Endothelial cell of umbilical vein (primary cell): ENCODE results near the gene C9orf152. TPM values are rescaled to one million over a fixed set of nuclear protein-coding genes. Genes with fewer than 3 reads are reported as not detected.

Source experiments
- BruUV-seq: library from RNA; stranded (reverse); fragments of 400-500 nt; replicated peaks from 2 replicates; lab custom pipeline; 2021; lab: Mats Ljungman, UMichigan
- CTCF ChIA-PET: fragments of 300-600, 350-600 bp; sonication (Branson Sonifier 250); formaldehyde crosslinking; loops from one replicate; lab custom pipeline; 2021; ENCODE audit warnings: antibody characterized with exemption, inconsistent platforms; lab: Charles Lee
- POLR2A ChIA-PET: fragments of 300-600, 350-600 bp; sonication (Branson Sonifier 250); formaldehyde crosslinking; loops from one replicate; lab custom pipeline; 2021; ENCODE audit warnings: antibody characterized with exemption, inconsistent platforms; lab: Charles Lee
- DNase-seq: peaks from one replicate; pipeline ENCODE4 v3.0.0-alpha.2; 2011; ENCODE audit warnings: low read depth, low spot score
- FAIRE-seq: peaks from 2 replicates; lab custom pipeline; 2011; peaks lifted over from hg19 to GRCh38; lab: Jason Lieb, UNC
- H2AFZ ChIP-seq: 2 replicates; pipeline ENCODE4 v1.6.0; 2012; ENCODE audit warnings: low read depth, low read length, control low read depth, inconsistent platforms
- H3K27ac ChIP-seq: 2 replicates; pipeline ENCODE4 v1.5.1; 2011; ENCODE audit warnings: low read depth, mild to moderate bottlenecking, control low read depth, low read length, moderate library complexity; ENCODE audit not compliant: insufficient read depth
- H3K27me3 ChIP-seq, 2 experiments: 2 replicates each; pipeline versions ENCODE4 v1.6.0 to v1.6.1; 2011; ENCODE audit warnings: low read length in 2 of 2, mixed read lengths in 1 of 2; ENCODE audit not compliant: control insufficient read depth in 2 of 2, insufficient read depth in 2 of 2
- H3K36me3 ChIP-seq, 2 experiments: 2 replicates in 1 of 2; 3 replicates in 1 of 2; pipeline ENCODE4 v1.5.1; 2011; ENCODE audit warnings: low read length in 2 of 2, mild to moderate bottlenecking in 1 of 2, moderate library complexity in 1 of 2; ENCODE audit not compliant: control insufficient read depth in 2 of 2, insufficient read depth in 2 of 2; ENCODE audit errors: extremely low read depth in 1 of 2
- H3K4me1 ChIP-seq: 3 replicates; pipeline ENCODE4 v1.5.1; 2011; ENCODE audit warnings: mild to moderate bottlenecking, low read length; ENCODE audit not compliant: control insufficient read depth, insufficient read depth; ENCODE audit errors: extremely low read depth
- H3K4me2 ChIP-seq: 2 replicates; pipeline ENCODE4 v1.6.1; 2011; ENCODE audit warnings: low read length, control low read depth, mixed read lengths; ENCODE audit not compliant: insufficient read depth
- H3K4me3 ChIP-seq, 3 experiments: fragments of 200-600 bp in 1 of 3; sonication (generic), shearing (Covaris generic) in 1 of 3; replicated peaks in 1 of 3; 2 replicates each; pipeline ENCODE4 v1.5.1; 2011 to 2016; ENCODE audit warnings: control low read depth in 3 of 3, low read length in 3 of 3, mild to moderate bottlenecking in 2 of 3, inconsistent platforms in 1 of 3, low read depth in 1 of 3, moderate library complexity in 1 of 3; ENCODE audit not compliant: insufficient read depth in 1 of 3
- H3K79me2 ChIP-seq: 2 replicates; pipeline ENCODE4 v1.6.0; 2012; ENCODE audit warnings: low read length, inconsistent platforms; ENCODE audit not compliant: control insufficient read depth, insufficient read depth
- H3K9ac ChIP-seq: replicated peaks from 2 replicates; pipeline ENCODE3; 2011; ENCODE audit warnings: low read length, control low read depth; ENCODE audit not compliant: insufficient read depth; ENCODE audit errors: extremely low read depth
- H3K9me1 ChIP-seq: replicated peaks from 3 replicates; pipeline ENCODE4 v1.6.0; 2011; ENCODE audit warnings: mild to moderate bottlenecking, low read length; ENCODE audit not compliant: control insufficient read depth, insufficient read depth; ENCODE audit errors: extremely low read depth
- H3K9me3 ChIP-seq: replicated peaks from 2 replicates; pipeline ENCODE4 v1.5.1; 2012; ENCODE audit warnings: low read length, inconsistent platforms; ENCODE audit not compliant: control insufficient read depth, insufficient read depth
- H4K20me1 ChIP-seq: replicated peaks from 2 replicates; pipeline ENCODE3; 2011; ENCODE audit warnings: mild to moderate bottlenecking, low read length; ENCODE audit not compliant: control insufficient read depth, insufficient read depth; ENCODE audit errors: extremely low read depth
- EZH2 ChIP-seq: IDR thresholded peaks from 2 replicates; pipeline ENCODE4 v1.6.1; 2012; ENCODE audit warnings: borderline replicate concordance, low read depth, mild to moderate bottlenecking, moderate library complexity, low read length, inconsistent platforms; ENCODE audit not compliant: severe bottlenecking
- FOS ChIP-seq: IDR thresholded peaks from 2 replicates; pipeline ENCODE4 v1.6.1; 2011; ENCODE audit warnings: mild to moderate bottlenecking, low read length, moderate library complexity, borderline replicate concordance; ENCODE audit not compliant: insufficient read depth
- GATA2 ChIP-seq: IDR thresholded peaks from 2 replicates; pipeline ENCODE4 v1.7.0; 2011; ENCODE audit warnings: low read depth, mild to moderate bottlenecking, moderate library complexity, mixed read lengths, low read length; ENCODE audit not compliant: insufficient read length, insufficient read depth
- JUN ChIP-seq: IDR thresholded peaks from 2 replicates; pipeline ENCODE4 v1.6.1; 2011; ENCODE audit warnings: borderline replicate concordance, low read depth; ENCODE audit not compliant: insufficient read length, insufficient read depth
- MYC ChIP-seq: IDR thresholded peaks from one replicate; pipeline ENCODE4 v1.6.1; 2011; ENCODE audit warnings: mild to moderate bottlenecking, low read depth, low read length
- POLR2A ChIP-seq: IDR thresholded peaks from 2 replicates; pipeline ENCODE4 v1.6.1; 2012; ENCODE audit warnings: low read depth, mild to moderate bottlenecking, control low read depth, low read length
- POLR2AphosphoS5 ChIP-seq: IDR thresholded peaks from 2 replicates; pipeline ENCODE4 v1.6.1; 2012; ENCODE audit warnings: low read depth, mild to moderate bottlenecking, control low read depth, low read length, moderate library complexity; ENCODE audit not compliant: insufficient read depth
- dilution Hi-C: fragments of 300-500 bp; cut with MboI; formaldehyde crosslinking; loops from one replicate; pipeline ENCODE4 v1.15.0; 2019; ENCODE audit warnings: low sequenced_read_pairs; ENCODE audit not compliant: extremely low pct_ligation_motif_present
- intact Hi-C: fragments of 100-400 bp; cut with micrococcal nuclease; formaldehyde crosslinking; loops from one replicate; pipeline ENCODE4 v1.10.0; 2022
- polyA plus RNA-seq, 4 experiments: library from polyadenylated mRNA; depleted of rRNA in 3 of 4; stranded (reverse) in 3 of 4; unstranded in 1 of 4; fragments of >200 nt; gene quantifications; 2 replicates each; pipeline versions ENCODE4 v1.2.1 to v1.2.3, GENCODE V29; 2011 to 2012; ENCODE audit warnings: missing spikeins in 1 of 4
- total RNA-seq: library from RNA; stranded (reverse); gene quantifications from 2 replicates; pipeline ENCODE4 v1.2.3, GENCODE V29; 2021
- TF ChIP-seq, protein P1 (sequence below): IDR thresholded peaks from 2 replicates; pipeline ENCODE4 v1.6.1; 2011; ENCODE audit not compliant: insufficient read depth, insufficient read length
- TF ChIP-seq, protein P2 (sequence below), 2 donors: IDR thresholded peaks; 1 replicate in 1 of 2; 2 replicates in 1 of 2; pipeline ENCODE4 v1.5.1; 2011; ENCODE audit warnings: low read length in 2 of 2, mild to moderate bottlenecking in 2 of 2, moderate library complexity in 2 of 2, control low read depth in 1 of 2, inconsistent platforms in 1 of 2, low read depth in 1 of 2; ENCODE audit not compliant: insufficient read depth in 1 of 2; ENCODE audit errors: extremely low read depth in 1 of 2

Gene C9orf152
- total and polyA plus RNA-seq, 2 donors (not counting 3 experiments of a cell fraction or from before 2014, with no cell fraction given) = not detected

DNA sequence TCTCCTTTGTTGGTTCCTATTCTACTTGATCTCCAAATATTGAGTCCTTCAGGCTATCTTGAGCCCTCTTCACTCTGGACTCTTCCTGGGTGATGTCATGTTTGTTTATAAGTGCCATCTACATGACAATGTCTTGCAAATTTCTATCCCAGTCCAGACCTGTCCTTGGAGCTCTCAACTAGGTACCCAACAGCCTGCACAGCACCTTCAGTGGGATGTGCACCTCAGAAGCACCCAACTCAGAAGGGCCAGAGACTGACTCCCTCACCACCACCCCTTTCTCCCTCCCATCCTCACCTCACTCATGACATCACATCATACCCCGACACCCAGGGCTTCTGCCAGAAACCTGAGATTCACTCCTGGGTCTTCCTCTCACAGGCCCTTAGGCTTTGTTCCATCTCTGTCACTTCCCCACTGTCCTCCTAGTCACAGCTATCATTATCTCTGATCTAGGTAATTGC, 33.9 kb upstream of the C9orf152 start:
- POLR2A ChIA-PET = interaction anchor here (1.7 kb wide), 1 partner anchor 15 kb away, joined by 6 read pairs; the partner anchor contains the start of gene TXN

More for the DNA sequence above, 33.9 kb upstream of the C9orf152 start:
- H3K4me1 ChIP-seq = no peaks in the 10 kb centered on the region
- peaks cover 2% of the 10 kb centered on the region for H3K79me2 ChIP-seq
- H3K27me3 ChIP-seq = no peaks in the 10 kb centered on the region
- BruUV-seq = no TSS peak
- no peak overlapping the region for H3K9ac ChIP-seq
- H3K4me2 ChIP-seq = no peak overlapping the region
- no peak overlapping the region for H2AFZ ChIP-seq
- dilution Hi-C loops (no loop called here), intact Hi-C loops (no loop called here)
- no peak overlapping the region for H3K27ac ChIP-seq
- no peaks in the 10 kb centered on the region for H3K9me1 ChIP-seq
- no peak for FAIRE-seq
- TF ChIP-seq JUN (no peak), GATA2 (no peak), POLR2A (no peak), POLR2AphosphoS5 (no peak), FOS (no peak), MYC (no peak), EZH2 (no peak)
- TF ChIP-seq, protein P1, sequence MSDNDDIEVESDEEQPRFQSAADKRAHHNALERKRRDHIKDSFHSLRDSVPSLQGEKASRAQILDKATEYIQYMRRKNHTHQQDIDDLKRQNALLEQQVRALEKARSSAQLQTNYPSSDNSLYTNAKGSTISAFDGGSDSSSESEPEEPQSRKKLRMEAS = no peak
- TF ChIP-seq, protein P2, sequence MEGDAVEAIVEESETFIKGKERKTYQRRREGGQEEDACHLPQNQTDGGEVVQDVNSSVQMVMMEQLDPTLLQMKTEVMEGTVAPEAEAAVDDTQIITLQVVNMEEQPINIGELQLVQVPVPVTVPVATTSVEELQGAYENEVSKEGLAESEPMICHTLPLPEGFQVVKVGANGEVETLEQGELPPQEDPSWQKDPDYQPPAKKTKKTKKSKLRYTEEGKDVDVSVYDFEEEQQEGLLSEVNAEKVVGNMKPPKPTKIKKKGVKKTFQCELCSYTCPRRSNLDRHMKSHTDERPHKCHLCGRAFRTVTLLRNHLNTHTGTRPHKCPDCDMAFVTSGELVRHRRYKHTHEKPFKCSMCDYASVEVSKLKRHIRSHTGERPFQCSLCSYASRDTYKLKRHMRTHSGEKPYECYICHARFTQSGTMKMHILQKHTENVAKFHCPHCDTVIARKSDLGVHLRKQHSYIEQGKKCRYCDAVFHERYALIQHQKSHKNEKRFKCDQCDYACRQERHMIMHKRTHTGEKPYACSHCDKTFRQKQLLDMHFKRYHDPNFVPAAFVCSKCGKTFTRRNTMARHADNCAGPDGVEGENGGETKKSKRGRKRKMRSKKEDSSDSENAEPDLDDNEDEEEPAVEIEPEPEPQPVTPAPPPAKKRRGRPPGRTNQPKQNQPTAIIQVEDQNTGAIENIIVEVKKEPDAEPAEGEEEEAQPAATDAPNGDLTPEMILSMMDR (IDR thresholded peaks at IDR 0.05; ENCODE audit: extremely low read depth in 1 of 2, insufficient read depth in 1 of 2, low read depth in 1 of 2, low read length in 2 of 2) = no peak
- no peak overlapping the region for H3K4me3 ChIP-seq
- H3K36me3 ChIP-seq = peaks cover 1 to 4% of the 10 kb centered on the region in 2 experiments
- H4K20me1 ChIP-seq = no peaks in the 10 kb centered on the region
- H3K9me3 ChIP-seq = no peaks in the 10 kb centered on the region
- no peak for DNase-seq
- CTCF ChIA-PET = interaction anchor here (1.0 to 1.2 kb wide), 2 partner anchors 424 to 564 kb away, joined by 3 read pairs; no protein-coding TSS in a partner anchor
